ENCODE measurements around the gene RFWD3. TPM values are rescaled to one million over a fixed set of nuclear protein-coding genes. Genes with fewer than 3 reads are reported as not detected.

RFWD3 gene
- total and polyA plus RNA-seq, 10 donors = 4.6 to 40.6 (median 30.1) TPM

DNA sequence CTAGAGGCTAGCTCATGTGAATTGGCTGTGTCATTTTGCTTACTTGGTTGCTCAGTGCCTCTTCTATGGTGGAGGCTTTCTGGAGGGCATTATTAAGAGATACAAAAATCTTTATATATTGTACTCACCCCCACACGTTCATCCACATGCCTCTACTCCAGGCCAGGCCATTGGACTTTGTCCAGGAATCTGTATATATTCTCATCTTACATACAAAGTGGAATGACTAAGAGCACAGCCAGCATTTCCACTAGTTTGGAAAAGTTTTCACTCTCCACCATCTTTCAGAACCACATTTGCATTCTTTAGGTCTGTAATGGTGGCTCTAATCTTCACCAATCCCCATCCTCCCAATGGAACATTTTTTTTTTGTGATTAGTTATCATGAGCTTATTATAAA is 55.0 kb downstream of the RFWD3 start:
- intact Hi-C loops (cut with DNase I; ENCODE audit: low total_unique reads) = no loop called here
- Histone ChIP-seq H3K4me3 (no peak overlapping the region), H3K27ac (no peak overlapping the region), H3K9me3 (no peaks in the 10 kb centered on the region), H3K27me3 (replicated peaks in 1 of 7) (no peaks in the 10 kb centered on the region), H3K36me3 (peaks cover 0 to 19% (median 0%) of the 10 kb centered on the region in 6 donors), H3K4me1 (peaks cover 3 to 13% (median 9%) of the 10 kb centered on the region in 6 donors)
- TF ChIP-seq POLR2AphosphoS5 (IDR thresholded peaks at IDR 0.05) (no peak), POLR2A (IDR thresholded peaks at IDR 0.05) (no peak)
- TF ChIP-seq, protein P1, sequence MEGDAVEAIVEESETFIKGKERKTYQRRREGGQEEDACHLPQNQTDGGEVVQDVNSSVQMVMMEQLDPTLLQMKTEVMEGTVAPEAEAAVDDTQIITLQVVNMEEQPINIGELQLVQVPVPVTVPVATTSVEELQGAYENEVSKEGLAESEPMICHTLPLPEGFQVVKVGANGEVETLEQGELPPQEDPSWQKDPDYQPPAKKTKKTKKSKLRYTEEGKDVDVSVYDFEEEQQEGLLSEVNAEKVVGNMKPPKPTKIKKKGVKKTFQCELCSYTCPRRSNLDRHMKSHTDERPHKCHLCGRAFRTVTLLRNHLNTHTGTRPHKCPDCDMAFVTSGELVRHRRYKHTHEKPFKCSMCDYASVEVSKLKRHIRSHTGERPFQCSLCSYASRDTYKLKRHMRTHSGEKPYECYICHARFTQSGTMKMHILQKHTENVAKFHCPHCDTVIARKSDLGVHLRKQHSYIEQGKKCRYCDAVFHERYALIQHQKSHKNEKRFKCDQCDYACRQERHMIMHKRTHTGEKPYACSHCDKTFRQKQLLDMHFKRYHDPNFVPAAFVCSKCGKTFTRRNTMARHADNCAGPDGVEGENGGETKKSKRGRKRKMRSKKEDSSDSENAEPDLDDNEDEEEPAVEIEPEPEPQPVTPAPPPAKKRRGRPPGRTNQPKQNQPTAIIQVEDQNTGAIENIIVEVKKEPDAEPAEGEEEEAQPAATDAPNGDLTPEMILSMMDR (IDR thresholded peaks at IDR 0.05 in 8 of 11, conservative IDR thresholded peaks at IDR 0.05 in 3 of 11) = no peak
- no peak for DNase-seq
- 76 to 100% (median 93%) methylated on average over 1 of the region's 1 CpG for WGBS, 5 donors

DNA sequence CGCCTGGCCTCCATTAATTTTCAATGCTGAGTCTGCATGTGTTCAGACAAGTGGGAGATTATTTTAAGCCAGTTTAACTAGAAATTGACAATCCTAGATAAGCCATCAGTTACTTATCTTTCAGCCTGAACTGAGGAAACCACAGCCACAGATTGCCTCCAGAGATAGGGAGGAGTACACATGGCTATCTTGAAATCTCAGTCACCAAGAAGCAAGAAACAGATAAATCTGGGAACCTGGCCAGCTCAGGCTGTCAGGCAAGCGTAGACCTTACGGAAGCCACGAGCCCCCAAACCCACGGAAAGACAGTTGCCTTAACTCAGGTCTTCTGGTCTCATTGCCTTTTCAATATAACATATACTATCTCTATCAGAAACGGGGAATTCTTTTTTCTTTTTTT is 57.7 kb downstream of the RFWD3 start:
- Histone ChIP-seq H3K4me3 (no peak overlapping the region), H3K27me3 (replicated peaks in 1 of 7) (no peaks in the 10 kb centered on the region), H3K4me1 (peaks cover 14 to 38% (median 31%) of the 10 kb centered on the region in 6 donors), H3K9me3 (no peaks in the 10 kb centered on the region), H3K27ac (no peak overlapping the region), H3K36me3 (peaks cover 0 to 2% (median 0%) of the 10 kb centered on the region in 6 donors)
- TF ChIP-seq POLR2AphosphoS5 (IDR thresholded peaks at IDR 0.05) (no peak), POLR2A (IDR thresholded peaks at IDR 0.05) (no peak)
- TF ChIP-seq, protein P1 (IDR thresholded peaks at IDR 0.05 in 8 of 11, conservative IDR thresholded peaks at IDR 0.05 in 3 of 11) = no peak
- intact Hi-C loops (cut with DNase I; ENCODE audit: low total_unique reads) = no loop called here
- no peak for DNase-seq
- 35 to 62% (median 45%) methylated on average over 6 of the region's 6 CpGs for WGBS, 5 donors

DNA sequence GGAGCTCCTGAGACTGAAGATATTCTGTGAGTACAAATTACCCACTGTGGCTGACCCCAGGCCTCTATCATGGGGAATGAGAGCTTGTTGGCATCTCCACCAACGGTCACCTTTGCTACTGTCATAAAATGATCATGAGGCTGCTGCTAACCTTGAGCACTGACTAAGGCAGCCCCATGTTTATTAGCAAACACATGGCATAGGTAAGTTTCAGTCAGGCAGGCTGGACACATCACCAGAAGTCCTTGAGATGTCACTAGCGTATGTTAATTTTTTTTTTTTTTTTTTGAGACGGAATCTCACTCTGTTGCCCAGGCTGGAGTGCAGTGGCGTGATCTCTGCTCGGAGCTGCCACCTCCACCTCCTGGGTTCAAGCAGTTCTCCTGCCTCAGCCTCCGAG is 58.3 kb downstream of the RFWD3 start:
- intact Hi-C loops (cut with DNase I; ENCODE audit: low total_unique reads) = no loop called here
- H3K27me3 ChIP-seq (replicated peaks in 1 of 7) = no peaks in the 10 kb centered on the region
- H3K4me1 ChIP-seq = peaks cover 16 to 44% (median 37%) of the 10 kb centered on the region in 6 donors
- no peaks in the 10 kb centered on the region for H3K9me3 ChIP-seq
- TF ChIP-seq, protein P1 (IDR thresholded peaks at IDR 0.05 in 8 of 11, conservative IDR thresholded peaks at IDR 0.05 in 3 of 11) = no peak
- TF ChIP-seq POLR2AphosphoS5 (IDR thresholded peaks at IDR 0.05) (no peak), POLR2A (IDR thresholded peaks at IDR 0.05) (no peak)
- DNase-seq = no peak
- no peaks in the 10 kb centered on the region for H3K36me3 ChIP-seq
- WGBS, 5 donors = 77 to 86% (median 79%) methylated on average over 6 of the region's 6 CpGs
- no peak overlapping the region for H3K27ac ChIP-seq
- H3K4me3 ChIP-seq = no peak overlapping the region

DNA sequence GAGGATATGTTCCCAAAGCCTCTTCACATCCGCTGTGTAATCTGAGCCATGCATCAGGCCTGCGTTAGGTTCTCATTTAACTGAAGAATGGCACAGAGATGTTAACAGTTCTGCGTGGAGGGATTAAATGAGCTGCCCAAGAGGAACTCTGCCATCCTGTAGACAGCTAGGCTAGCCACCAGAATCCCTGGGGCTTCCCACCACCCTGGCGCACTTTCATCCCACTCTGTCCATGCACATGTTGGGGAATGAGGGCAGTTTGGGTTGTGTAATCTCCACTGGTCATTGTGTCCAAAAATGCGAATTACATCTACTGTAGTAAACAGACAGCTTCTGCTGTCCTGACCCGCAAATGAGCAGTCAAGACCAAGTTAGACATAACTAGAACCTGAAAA is 58.7 kb downstream of the RFWD3 start:
- Histone ChIP-seq H3K9me3 (no peaks in the 10 kb centered on the region), H3K27me3 (replicated peaks in 1 of 7) (no peaks in the 10 kb centered on the region), H3K36me3 (no peaks in the 10 kb centered on the region), H3K4me1 (peaks cover 16 to 48% (median 41%) of the 10 kb centered on the region in 6 donors), H3K27ac (peak overlapping the region in 4 of 8 donors; percentile 94 to 99 (median 98)), H3K4me3 (peak overlapping the region in 1 of 8 donors; percentile 95)
- intact Hi-C loops (cut with DNase I; ENCODE audit: low total_unique reads) = no loop called here
- 83 to 95% (median 92%) methylated on average over 6 of the region's 6 CpGs for WGBS, 5 donors
- TF ChIP-seq, protein P1 (IDR thresholded peaks at IDR 0.05 in 8 of 11, conservative IDR thresholded peaks at IDR 0.05 in 3 of 11) = no peak
- no peak for TF ChIP-seq POLR2AphosphoS5 (IDR thresholded peaks at IDR 0.05)
- TF ChIP-seq POLR2A (IDR thresholded peaks at IDR 0.05) = no peak
- DNase-seq = no peak
